Heart left ventricle (tissue), 16 donors: ENCODE data around the gene ANAPC10. TPM values are rescaled to one million over a fixed set of nuclear protein-coding genes. Genes with fewer than 3 reads are reported as not detected.

Experiments
- ATAC-seq, 4 donors: fragments of 200-7000 bp; cut with Tn5 transposase; one replicate each; pipeline ENCODE4 v1.9.1; 2020 to 2022; ENCODE audit warnings: moderate library complexity in 4 of 4, mild to moderate bottlenecking in 3 of 4, moderate number of reproducible peaks in 1 of 4
- DNase-seq, 5 donors: peaks; one replicate each; pipeline ENCODE4 v3.0.0-alpha.2; 2020
- H3K27ac ChIP-seq, 12 donors: fragments of 200-600 bp; sonication (generic) in 4 of 12; one replicate each; pipeline versions ENCODE4 v1.5.0 to v1.8.0; 2016 to 2022; ENCODE audit warnings: mild to moderate bottlenecking in 2 of 12
- H3K27me3 ChIP-seq, 9 donors: fragments of 200-600 bp; sonication (generic) in 2 of 9; one replicate each; pipeline versions ENCODE4 v1.5.1 to v1.8.0; 2016 to 2022; ENCODE audit warnings: mild to moderate bottlenecking in 3 of 9
- H3K36me3 ChIP-seq, 9 donors: fragments of 200-600 bp; sonication (generic) in 2 of 9; one replicate each; pipeline versions ENCODE4 v1.5.0 to v1.8.0; 2018 to 2022; ENCODE audit warnings: mild to moderate bottlenecking in 2 of 9
- H3K4me1 ChIP-seq, 12 donors: fragments of 200-600 bp; sonication (generic) in 4 of 12; one replicate each; pipeline versions ENCODE4 v1.5.0 to v1.8.0; 2016 to 2022; ENCODE audit warnings: mild to moderate bottlenecking in 3 of 12
- H3K4me3 ChIP-seq, 12 donors: fragments of 200-600 bp; sonication (generic) in 4 of 12; one replicate each; pipeline versions ENCODE4 v1.5.0 to v1.8.0; 2017 to 2022; ENCODE audit warnings: mild to moderate bottlenecking in 9 of 12, moderate library complexity in 4 of 12
- H3K9me3 ChIP-seq, 12 donors: fragments of 200-600 bp; sonication (generic) in 4 of 12; one replicate each; pipeline versions ENCODE4 v1.5.0 to v1.8.0; 2016 to 2022; ENCODE audit warnings: mild to moderate bottlenecking in 1 of 12
- CTCF ChIP-seq, 12 donors: fragments of 200-600 bp; sonication (generic) in 4 of 12; IDR thresholded peaks; one replicate each; pipeline versions ENCODE4 v1.5.0 to v1.8.0; 2018 to 2022; ENCODE audit warnings: antibody characterized with exemption in 12 of 12, mild to moderate bottlenecking in 5 of 12
- POLR2A ChIP-seq, 2 donors: fragments of 450-650 bp; IDR thresholded peaks; one replicate each; pipeline ENCODE4 v1.6.1; 2017; ENCODE audit warnings: antibody characterized with exemption in 2 of 2, mild to moderate bottlenecking in 2 of 2, moderate library complexity in 2 of 2
- WGBS, 4 donors: extraction: QIAGEN DNeasy Blood & Tissue Kit in 2 of 4; methylation state at CpG; one replicate each; pipeline versions ENCODE4 v1.1.5 to v1.1.7; 2013 to 2018; 5-methylcytosine and 5-hydroxymethylcytosine counted together
- intact Hi-C, 10 donors: fragments of 100-400 bp; cut with DNase I; formaldehyde crosslinking; loops; one replicate each; pipeline versions ENCODE4 v1.11.1 to v1.14.2; 2022
- polyA plus RNA-seq, 2 donors: library from polyadenylated mRNA; stranded (reverse); fragments of 200-250 nt; gene quantifications; one replicate each; pipeline ENCODE4 v1.2.3, GENCODE V29; 2013
- total RNA-seq, 9 donors: library from RNA; depleted of rRNA in 2 of 9; stranded (reverse); fragments of >200 nt in 2 of 9; fragmentation: NEBNext Ultra II Directional in 3 of 9; extraction: Animal tissue kit (Norgen Biotek cat#: 25700) in 3 of 9; gene quantifications; one replicate each; pipeline versions ENCODE4 v1.1.0 to v1.2.4, GENCODE V29; 2016 to 2023
- donor health status: ischemic (EF 13 %, LVEDD 7.1; RV severe dilation, severe dysfunction).
- donor health status: healthy with polysubstance abuse.
- donor health status: DM: no; HTN: yes; CAD: no.
- donor health status: DM: no; HTN: no; CAD: no.
- donor health status: ischemic (EF 25% LVEDD 6.9; RV normal size, moderate dysfunction).
- donor health status: ischemic (EF 25% LVEDD 5.7; RV mildly dilated, moderate dysfunction).
- donor health status: healthy.
- donor health status: DM: yes; HTN: yes; CAD: no.
- donor health status: ischemic (EF 35%, LVEDD 5.7; RV mildly dilated, moderate dysfunction).
- donor health status: nonischemic (EF 11% LVEDD 7.7; RV severe dilation, severe dysfunction).
- donor health status: DM: yes; HTN: yes; CAD: no.
- donor health status: PGD.
- donor health status: ischemic (EF 29% LVEDD 5.4; RV normal size, mild dysfunction).
- donor health status: nonischemic (EF 23%, LVEDD 6.1; RV moderate dilation, normal function).

ANAPC10 gene
- total and polyA plus RNA-seq, 11 donors, result 12.3 to 26.9 (median 13.6) TPM

GRCh38 chr4:144968606-144969005 is 129.4 kb downstream of the ANAPC10 start:
- H3K36me3 ChIP-seq, result no peaks in the 10 kb centered on the region
- ATAC-seq, result no peak
- no peak overlapping the region for H3K27ac ChIP-seq
- no peaks in the 10 kb centered on the region for H3K27me3 ChIP-seq
- 89 to 96% (median 94%) methylated on average over 3 of the region's 3 CpGs for WGBS, 4 donors
- TF ChIP-seq POLR2A (IDR thresholded peaks at IDR 0.05), result no peak
- intact Hi-C loops, result no loop called here
- H3K4me3 ChIP-seq, result no peak overlapping the region
- no peak for DNase-seq
- no peaks in the 10 kb centered on the region for H3K4me1 ChIP-seq
- H3K9me3 ChIP-seq, result no peaks in the 10 kb centered on the region

GRCh38 chr4:144967161-144967560 is 130.8 kb downstream of the ANAPC10 start:
- Histone ChIP-seq H3K36me3 (no peaks in the 10 kb centered on the region), H3K4me3 (no peak overlapping the region), H3K27ac (no peak overlapping the region), H3K27me3 (no peaks in the 10 kb centered on the region), H3K4me1 (no peaks in the 10 kb centered on the region), H3K9me3 (no peaks in the 10 kb centered on the region)
- intact Hi-C loops, result no loop called here
- no peak for DNase-seq
- TF ChIP-seq POLR2A (IDR thresholded peaks at IDR 0.05), result no peak
- TF ChIP-seq CTCF (IDR thresholded peaks at IDR 0.05), result no peak
- ATAC-seq, result no peak
- WGBS, 4 donors, result 89 to 96% (median 95%) methylated on average over 4 of the region's 4 CpGs

- DNase-seq (no peak), ATAC-seq (no peak)
- WGBS, 4 donors, result 77 to 85% (median 81%) methylated on average over 4 of the region's 4 CpGs
- H3K9me3 ChIP-seq, result peaks cover 0 to 23% (median 0%) of the 10 kb centered on the region in 12 donors
- intact Hi-C loops, result no loop called here
- no peak overlapping the region for H3K27ac ChIP-seq
- no peaks in the 10 kb centered on the region for H3K4me1 ChIP-seq
- H3K36me3 ChIP-seq, result no peaks in the 10 kb centered on the region
- no peak overlapping the region for H3K4me3 ChIP-seq
- no peaks in the 10 kb centered on the region for H3K27me3 ChIP-seq
- TF ChIP-seq CTCF (IDR thresholded peaks at IDR 0.05), result no peak
- no peak for TF ChIP-seq POLR2A (IDR thresholded peaks at IDR 0.05)
Measured at GRCh38 chr4:144962300-144962699, 135.7 kb downstream of the ANAPC10 start.

- H3K9me3 ChIP-seq, result peaks cover 0 to 76% (median 30%) of the 10 kb centered on the region in 12 donors
- no peak for ATAC-seq
- 74 to 89% (median 85%) methylated on average over 1 of the region's 1 CpG for WGBS, 4 donors
- intact Hi-C loops, result no loop called here
- DNase-seq, result no peak
- no peak for TF ChIP-seq POLR2A (IDR thresholded peaks at IDR 0.05)
- no peak for TF ChIP-seq CTCF (IDR thresholded peaks at IDR 0.05)
- H3K4me3 ChIP-seq, result no peak overlapping the region
- no peaks in the 10 kb centered on the region for H3K4me1 ChIP-seq
- no peaks in the 10 kb centered on the region for H3K36me3 ChIP-seq
- H3K27ac ChIP-seq, result no peak overlapping the region
- H3K27me3 ChIP-seq, result no peaks in the 10 kb centered on the region
Measured at GRCh38 chr4:144955104-144955503, 142.9 kb downstream of the ANAPC10 start.

- no peaks in the 10 kb centered on the region for H3K36me3 ChIP-seq
- ATAC-seq, result no peak
- H3K4me3 ChIP-seq, result no peak overlapping the region
- intact Hi-C loops, result no loop called here
- no peak for TF ChIP-seq POLR2A (IDR thresholded peaks at IDR 0.05)
- WGBS, 4 donors, result 75 to 90% (median 83%) methylated on average over 1 of the region's 1 CpG
- H3K27me3 ChIP-seq, result no peaks in the 10 kb centered on the region
- peaks cover 0 to 70% (median 30%) of the 10 kb centered on the region in 12 donors for H3K9me3 ChIP-seq
- no peak for DNase-seq
- no peak overlapping the region for H3K27ac ChIP-seq
- no peaks in the 10 kb centered on the region for H3K4me1 ChIP-seq
Measured at GRCh38 chr4:144954230-144954629, 143.8 kb downstream of the ANAPC10 start.
